ENCODE measurements around the gene B4GALT6. TPM values are rescaled to one million over a fixed set of nuclear protein-coding genes. Genes with fewer than 3 reads are reported as not detected.

The B4GALT6 gene
- total RNA-seq, 1 donor from 2014 or later: 13.9 TPM

DNA sequence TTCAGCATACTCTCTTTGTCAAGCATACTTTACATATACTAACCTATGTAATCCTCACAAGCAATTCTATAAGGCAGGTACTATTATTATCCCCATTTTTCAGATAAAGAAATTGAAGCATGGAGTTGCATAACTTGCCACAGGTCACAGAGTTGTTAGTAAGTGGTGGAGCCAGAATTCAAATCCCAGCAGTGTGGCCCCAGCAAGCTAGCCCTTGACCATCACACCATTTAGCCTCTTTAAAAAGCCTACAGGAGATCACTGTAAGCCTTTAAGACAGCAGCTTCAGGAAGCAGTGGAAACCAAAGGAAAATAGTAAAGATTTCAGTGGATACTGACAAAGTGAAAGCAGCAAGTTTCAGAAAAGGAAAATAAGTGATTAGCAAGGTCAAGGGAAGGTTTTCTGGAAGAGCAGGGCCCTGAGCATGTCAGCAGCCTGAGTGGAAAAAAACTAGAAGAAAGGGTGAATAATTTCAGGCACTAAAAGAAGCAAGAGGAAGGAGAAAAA, 11.7 kb downstream of the B4GALT6 start:
- TF ChIP-seq, protein P1, sequence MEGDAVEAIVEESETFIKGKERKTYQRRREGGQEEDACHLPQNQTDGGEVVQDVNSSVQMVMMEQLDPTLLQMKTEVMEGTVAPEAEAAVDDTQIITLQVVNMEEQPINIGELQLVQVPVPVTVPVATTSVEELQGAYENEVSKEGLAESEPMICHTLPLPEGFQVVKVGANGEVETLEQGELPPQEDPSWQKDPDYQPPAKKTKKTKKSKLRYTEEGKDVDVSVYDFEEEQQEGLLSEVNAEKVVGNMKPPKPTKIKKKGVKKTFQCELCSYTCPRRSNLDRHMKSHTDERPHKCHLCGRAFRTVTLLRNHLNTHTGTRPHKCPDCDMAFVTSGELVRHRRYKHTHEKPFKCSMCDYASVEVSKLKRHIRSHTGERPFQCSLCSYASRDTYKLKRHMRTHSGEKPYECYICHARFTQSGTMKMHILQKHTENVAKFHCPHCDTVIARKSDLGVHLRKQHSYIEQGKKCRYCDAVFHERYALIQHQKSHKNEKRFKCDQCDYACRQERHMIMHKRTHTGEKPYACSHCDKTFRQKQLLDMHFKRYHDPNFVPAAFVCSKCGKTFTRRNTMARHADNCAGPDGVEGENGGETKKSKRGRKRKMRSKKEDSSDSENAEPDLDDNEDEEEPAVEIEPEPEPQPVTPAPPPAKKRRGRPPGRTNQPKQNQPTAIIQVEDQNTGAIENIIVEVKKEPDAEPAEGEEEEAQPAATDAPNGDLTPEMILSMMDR (IDR thresholded peaks at IDR 0.05): no peak
- no peak for DNase-seq (ENCODE audit: extremely low spot score, unreplicated experiment)
- H3K9me3 Mint-ChIP-seq (ENCODE audit: unreplicated experiment): no peaks in the 10 kb centered on the region

DNA sequence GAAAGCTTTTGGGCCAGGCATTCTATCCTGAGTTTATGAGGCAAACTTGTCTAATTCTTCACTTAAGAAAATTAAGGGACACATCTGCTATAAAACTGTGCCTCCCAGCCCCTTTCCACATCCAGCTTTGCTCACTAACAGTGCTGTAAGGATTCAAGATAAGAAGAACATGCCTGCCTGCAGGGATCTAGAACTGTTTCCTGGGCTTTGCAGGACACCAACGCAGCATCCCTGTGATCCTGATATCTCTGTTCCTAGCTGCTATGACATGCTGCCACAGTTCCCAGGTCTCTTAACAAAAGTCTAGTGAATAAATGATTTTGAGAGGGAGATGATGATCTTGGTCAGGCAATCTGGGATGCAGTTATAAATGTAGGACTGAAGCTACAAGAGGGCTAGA, 12.4 kb downstream of the B4GALT6 start:
- H3K27ac Mint-ChIP-seq (ENCODE audit: unreplicated experiment): no peak overlapping the region
- H3K9me3 Mint-ChIP-seq (ENCODE audit: unreplicated experiment): no peaks in the 10 kb centered on the region
- H3K4me3 Mint-ChIP-seq (ENCODE audit: unreplicated experiment): no peak overlapping the region
- TF ChIP-seq, protein P1 (IDR thresholded peaks at IDR 0.05): no peak
- DNase-seq (ENCODE audit: extremely low spot score, unreplicated experiment): no peak
- no peaks in the 10 kb centered on the region for H3K36me3 Mint-ChIP-seq (ENCODE audit: unreplicated experiment)
- H3K4me1 Mint-ChIP-seq (ENCODE audit: unreplicated experiment): peaks cover 3% of the 10 kb centered on the region
- no peaks in the 10 kb centered on the region for H3K27me3 Mint-ChIP-seq (ENCODE audit: unreplicated experiment)

More for the DNA sequence above, 11.7 kb downstream of the B4GALT6 start:
- H3K4me3 Mint-ChIP-seq (ENCODE audit: unreplicated experiment): no peak overlapping the region
- peaks cover 3% of the 10 kb centered on the region for H3K4me1 Mint-ChIP-seq (ENCODE audit: unreplicated experiment)
- H3K27me3 Mint-ChIP-seq (ENCODE audit: unreplicated experiment): no peaks in the 10 kb centered on the region
- no peaks in the 10 kb centered on the region for H3K36me3 Mint-ChIP-seq (ENCODE audit: unreplicated experiment)
- H3K27ac Mint-ChIP-seq (ENCODE audit: unreplicated experiment): no peak overlapping the region

DNA sequence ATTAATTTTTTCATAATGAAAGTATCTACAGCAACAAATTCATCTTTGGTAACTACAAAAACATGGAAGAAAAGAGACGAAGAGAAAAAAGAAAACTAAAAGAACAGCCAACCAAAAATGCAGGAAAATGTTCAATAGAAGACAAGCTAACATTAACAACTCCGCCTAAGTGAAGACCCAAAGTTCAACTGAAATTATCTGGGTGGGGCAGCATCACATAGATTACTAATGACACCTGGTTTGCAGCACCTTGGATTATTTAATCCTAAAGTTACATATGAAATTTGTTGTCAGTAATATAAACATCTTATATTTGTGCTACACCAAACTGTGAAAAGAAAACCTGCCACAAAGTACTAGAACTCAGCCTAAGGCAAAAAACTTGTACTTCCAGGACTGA, 14.8 kb downstream of the B4GALT6 start:
- DNase-seq (ENCODE audit: extremely low spot score, unreplicated experiment): no peak
- H3K27me3 Mint-ChIP-seq (ENCODE audit: unreplicated experiment): no peaks in the 10 kb centered on the region
- peaks cover 3% of the 10 kb centered on the region for H3K4me1 Mint-ChIP-seq (ENCODE audit: unreplicated experiment)
- no peaks in the 10 kb centered on the region for H3K36me3 Mint-ChIP-seq (ENCODE audit: unreplicated experiment)
- H3K27ac Mint-ChIP-seq (ENCODE audit: unreplicated experiment): no peak overlapping the region
- no peaks in the 10 kb centered on the region for H3K9me3 Mint-ChIP-seq (ENCODE audit: unreplicated experiment)
- no peak overlapping the region for H3K4me3 Mint-ChIP-seq (ENCODE audit: unreplicated experiment)
- TF ChIP-seq, protein P1 (IDR thresholded peaks at IDR 0.05): no peak

DNA sequence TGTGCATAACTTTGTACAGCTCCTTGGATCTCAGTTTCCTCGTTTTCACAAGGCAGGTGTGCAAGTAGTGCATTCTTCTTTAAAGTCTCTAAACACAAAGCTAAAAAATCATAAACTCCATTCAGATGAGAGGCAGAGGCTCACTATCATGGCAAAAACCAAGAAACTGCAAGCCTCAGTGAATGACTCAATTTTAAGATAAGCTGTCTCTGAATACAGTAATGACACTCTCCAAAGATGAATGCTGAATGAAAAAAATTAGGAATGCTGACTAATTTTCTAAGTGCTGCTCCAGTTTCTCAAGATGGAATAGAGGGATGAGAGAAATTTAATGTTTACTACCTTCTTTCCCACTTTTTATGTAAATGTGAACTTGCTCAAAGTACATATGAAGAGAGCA, 17.2 kb downstream of the B4GALT6 start:
- Mint-ChIP-seq H3K4me3 (ENCODE audit: unreplicated experiment) (no peak overlapping the region), H3K27ac (ENCODE audit: unreplicated experiment) (no peak overlapping the region), H3K9me3 (ENCODE audit: unreplicated experiment) (no peaks in the 10 kb centered on the region), H3K36me3 (ENCODE audit: unreplicated experiment) (peaks cover 5% of the 10 kb centered on the region), H3K27me3 (ENCODE audit: unreplicated experiment) (no peaks in the 10 kb centered on the region), H3K4me1 (ENCODE audit: unreplicated experiment) (peaks cover 4% of the 10 kb centered on the region)
- TF ChIP-seq, protein P1 (IDR thresholded peaks at IDR 0.05): no peak
- no peak for DNase-seq (ENCODE audit: extremely low spot score, unreplicated experiment)

DNA sequence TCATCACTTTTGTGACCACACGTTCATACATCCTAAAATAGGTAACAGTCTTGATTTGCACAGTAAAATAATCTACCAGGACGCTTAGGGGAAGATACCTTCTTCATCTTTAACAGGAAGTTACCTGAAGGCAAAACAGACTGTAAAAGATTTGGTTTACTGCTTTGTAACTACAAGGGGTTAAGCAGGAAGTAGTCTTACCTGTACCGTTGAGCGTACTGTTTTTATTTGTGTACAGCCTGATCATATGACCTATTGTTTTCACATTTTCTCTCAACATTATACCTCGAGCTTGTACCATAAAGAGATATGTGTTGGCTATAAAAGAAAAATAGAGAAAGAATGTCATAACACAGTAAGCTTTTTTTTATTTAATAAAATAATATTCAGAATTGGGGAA, 18.3 kb downstream of the B4GALT6 start:
- no peaks in the 10 kb centered on the region for H3K27me3 Mint-ChIP-seq (ENCODE audit: unreplicated experiment)
- peaks cover 7% of the 10 kb centered on the region for H3K36me3 Mint-ChIP-seq (ENCODE audit: unreplicated experiment)
- H3K27ac Mint-ChIP-seq (ENCODE audit: unreplicated experiment): no peak overlapping the region
- H3K4me1 Mint-ChIP-seq (ENCODE audit: unreplicated experiment): peaks cover 8% of the 10 kb centered on the region
- peaks cover under 1% of the 10 kb centered on the region for H3K9me3 Mint-ChIP-seq (ENCODE audit: unreplicated experiment)
- H3K4me3 Mint-ChIP-seq (ENCODE audit: unreplicated experiment): no peak overlapping the region
- no peak for DNase-seq (ENCODE audit: extremely low spot score, unreplicated experiment)
- TF ChIP-seq, protein P1 (IDR thresholded peaks at IDR 0.05): no peak

Data from osteocyte (in vitro differentiated cells).